HG02981 (cell line): ENCODE results near the gene THAP4.

Experiments used
- ATAC-seq: cut with Tn5 transposase; IDR thresholded peaks from one replicate; pipeline ENCODE4 v1.9.1; 2021; ENCODE audit warnings: mild to moderate bottlenecking, moderate library complexity; ENCODE audit not compliant: unreplicated experiment

Gene THAP4

DNA sequence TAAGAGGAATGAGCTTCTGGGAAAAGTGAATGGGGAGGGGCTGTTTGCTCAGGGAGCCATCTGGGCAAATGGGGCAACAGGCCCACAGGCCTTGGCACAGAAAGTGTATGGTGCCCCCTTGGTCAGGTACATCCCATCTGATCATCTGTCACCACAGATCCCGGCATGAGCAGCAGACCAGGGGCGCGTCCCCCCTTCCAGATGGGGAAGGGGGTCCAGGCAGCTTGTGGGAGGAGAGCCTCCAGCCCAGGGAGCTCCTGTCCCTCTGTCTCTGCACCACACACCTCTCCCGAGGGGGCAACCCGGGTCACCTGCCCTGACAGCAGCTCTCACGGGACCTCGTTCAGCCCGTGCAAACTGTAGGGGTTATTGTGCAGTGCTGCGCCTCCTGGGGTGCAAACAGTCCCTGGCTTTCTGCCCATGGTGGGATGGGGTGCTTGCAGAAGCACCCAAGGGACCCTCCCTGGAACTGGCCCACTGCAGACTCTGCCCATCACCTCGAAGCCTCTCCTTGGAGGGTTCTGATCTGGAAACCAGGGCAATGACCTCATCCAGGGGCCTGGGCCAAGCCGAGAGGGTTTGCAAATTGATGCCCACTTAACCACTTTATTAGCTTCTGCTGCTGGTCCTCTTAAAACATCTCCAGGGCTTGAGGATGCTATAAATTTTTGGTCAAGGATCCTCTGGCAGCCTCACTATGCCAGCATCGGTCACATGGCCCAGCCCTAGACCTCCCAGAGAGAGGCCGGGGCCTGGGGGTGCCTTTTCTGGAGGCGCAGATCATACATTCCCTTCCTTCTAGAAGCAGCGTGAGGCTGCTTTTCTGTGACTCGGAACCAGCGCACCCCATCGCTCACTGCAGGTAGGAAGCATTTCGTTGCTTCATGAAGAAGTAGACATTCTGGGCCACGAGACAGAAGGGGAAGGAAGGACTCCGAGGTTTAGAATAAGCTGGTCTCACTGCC is 86.1 kb downstream of the THAP4 start:
- no peak for ATAC-seq

DNA sequence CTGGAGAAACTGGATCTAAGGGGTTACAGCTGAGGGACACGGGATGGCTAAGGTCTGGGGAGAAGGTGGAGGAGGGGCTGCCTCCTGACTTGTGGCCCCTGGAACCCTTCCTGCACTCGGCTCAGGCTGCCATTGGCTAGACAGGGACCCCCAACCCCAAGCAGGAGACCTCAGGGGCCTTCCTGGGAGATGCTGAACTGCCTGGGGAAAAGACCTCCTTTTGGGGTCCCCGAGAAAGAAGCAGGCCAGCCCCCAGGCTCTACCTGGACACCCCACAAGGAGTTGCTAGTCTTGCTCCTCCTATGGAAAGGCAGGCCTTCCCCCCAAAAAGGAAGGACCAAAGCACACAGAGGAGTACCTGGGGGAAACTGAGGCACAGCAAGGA is 88.5 kb downstream of the THAP4 start:
- ATAC-seq: no peak

DNA sequence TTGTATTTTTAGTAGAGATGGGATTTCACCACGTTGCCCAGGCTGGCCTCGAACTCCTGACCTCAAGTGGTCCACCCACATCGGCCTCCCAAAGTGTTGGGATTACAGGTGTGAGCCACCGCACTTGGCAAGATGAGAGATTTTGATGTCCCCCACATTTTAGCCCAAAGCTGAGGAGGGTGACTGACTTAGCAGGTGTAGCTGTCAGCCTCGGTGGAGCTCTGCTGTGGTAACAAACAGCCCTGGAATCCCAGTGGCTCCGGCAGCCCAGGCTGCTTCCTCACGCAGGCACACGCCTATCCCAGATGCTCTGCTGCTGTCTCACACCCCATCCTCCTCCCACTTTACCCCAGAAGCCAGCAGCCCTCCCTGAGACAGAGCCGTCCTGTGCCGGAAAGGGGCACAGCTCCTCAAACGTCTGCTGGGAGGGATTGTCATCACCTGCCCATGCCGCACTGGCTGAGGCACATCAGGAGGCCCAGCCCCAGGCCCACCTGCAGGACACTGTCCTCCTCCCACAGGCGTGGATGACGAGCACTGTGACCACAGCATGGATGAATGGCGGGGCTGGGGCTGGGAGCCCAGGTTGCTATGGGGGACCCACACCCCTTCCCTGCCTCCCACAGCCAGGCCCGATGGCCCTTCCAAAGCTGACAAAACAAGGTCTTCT is 89.0 kb downstream of the THAP4 start:
- no peak for ATAC-seq

DNA sequence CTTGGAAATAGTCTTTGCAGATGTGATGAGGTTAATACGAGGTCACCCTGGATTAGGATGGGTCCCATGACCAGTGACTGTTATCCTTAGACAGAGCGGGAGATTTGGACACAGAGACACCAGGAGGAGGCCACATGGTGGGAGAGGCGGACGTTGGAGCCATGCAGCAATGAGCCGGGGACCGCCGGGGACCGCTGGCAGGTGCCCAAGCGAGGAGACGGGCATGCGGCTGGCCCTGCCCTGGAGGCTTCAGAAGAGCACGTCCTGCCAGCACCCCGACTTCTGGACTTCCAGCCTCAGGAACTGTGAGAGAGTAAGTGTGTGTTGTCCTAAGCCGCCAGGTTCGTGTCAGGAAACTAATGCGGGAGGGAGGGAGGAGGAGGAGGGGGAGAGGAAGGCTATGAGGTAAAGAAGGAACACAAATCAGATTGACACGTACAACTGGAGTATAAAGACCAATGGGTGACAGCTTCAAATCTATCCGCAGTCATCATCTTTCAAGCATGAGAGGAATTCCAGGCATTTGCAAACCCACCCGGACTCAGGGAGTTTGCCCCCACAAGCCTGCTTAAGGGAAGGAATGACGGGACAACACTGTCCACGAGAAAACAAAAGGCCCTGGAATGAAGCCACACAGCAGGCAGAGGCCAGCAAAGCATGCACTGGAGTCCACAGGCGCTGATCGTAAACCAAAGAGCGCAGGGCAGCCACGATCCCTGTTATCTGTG is 90.0 kb downstream of the THAP4 start:
- no peak for ATAC-seq

DNA sequence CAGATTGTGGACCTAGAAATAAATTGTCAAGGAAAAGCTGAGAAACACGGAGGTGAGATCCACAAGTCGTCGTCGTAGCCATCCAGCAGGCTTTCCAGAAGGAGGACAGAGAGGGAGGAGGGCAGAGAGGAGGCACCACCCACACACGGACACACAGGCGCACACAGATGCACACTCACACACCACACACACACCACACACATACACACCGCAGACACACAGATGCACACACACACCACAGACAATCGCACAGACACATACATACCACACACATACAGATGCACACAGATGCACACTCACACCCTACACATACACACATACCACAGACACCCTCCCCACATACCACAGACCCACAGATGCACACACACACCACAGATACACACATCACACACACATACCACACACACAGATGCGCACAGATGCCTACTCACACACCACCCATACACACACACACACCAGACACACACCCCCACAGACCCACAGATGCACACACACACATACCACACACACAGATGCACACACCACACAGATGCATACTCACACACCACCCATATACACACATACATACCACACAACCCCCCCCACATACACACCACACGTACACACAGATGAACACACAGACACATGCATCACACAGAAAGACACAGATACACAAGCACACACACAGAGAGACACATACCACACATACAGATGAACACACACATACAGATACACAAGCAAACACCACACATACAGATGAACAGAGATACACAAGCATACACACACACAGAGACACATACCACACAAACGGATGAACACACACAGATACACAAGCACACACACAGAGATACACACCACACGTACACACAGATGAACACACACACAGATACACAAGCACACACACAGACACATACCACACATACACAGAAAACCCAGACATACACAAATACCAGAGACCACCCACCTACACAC is 91.2 kb downstream of the THAP4 start:
- no peak for ATAC-seq

DNA sequence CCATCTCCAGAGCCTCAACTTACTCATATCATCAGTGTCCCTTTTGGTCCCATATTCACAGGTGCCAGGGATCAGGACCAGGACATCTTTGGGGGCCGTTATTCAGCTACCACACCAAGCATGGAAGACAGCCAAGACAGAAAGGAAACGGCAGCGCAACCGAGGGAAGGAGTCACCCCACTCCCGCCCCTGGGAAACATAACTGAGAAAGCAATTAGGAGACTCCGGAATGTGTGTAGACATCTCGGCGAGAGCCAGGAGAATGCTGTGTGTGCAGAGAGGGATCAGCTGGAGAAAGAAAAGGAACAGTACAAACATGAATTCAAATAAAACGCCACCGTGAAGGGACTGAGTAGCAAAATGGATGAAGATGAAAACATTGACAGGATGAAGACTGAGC is 91.9 kb downstream of the THAP4 start:
- no peak for ATAC-seq

DNA sequence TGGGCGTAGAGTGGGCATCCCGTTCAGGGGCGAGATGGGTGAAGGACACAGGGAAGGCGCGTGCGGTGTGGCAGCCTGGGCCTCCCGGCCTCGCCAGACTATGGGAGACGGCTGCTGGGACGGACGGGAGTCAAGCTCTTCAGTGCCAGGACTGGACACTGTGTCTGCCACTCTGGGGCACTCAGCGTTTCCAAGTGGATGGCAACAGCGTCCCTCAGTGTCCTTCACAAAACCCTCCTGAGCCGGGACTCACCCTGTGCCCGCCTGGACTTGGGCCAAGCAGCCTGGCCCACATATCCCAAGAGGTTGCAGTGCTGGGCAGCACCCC is 94.7 kb downstream of the THAP4 start:
- no peak for ATAC-seq

DNA sequence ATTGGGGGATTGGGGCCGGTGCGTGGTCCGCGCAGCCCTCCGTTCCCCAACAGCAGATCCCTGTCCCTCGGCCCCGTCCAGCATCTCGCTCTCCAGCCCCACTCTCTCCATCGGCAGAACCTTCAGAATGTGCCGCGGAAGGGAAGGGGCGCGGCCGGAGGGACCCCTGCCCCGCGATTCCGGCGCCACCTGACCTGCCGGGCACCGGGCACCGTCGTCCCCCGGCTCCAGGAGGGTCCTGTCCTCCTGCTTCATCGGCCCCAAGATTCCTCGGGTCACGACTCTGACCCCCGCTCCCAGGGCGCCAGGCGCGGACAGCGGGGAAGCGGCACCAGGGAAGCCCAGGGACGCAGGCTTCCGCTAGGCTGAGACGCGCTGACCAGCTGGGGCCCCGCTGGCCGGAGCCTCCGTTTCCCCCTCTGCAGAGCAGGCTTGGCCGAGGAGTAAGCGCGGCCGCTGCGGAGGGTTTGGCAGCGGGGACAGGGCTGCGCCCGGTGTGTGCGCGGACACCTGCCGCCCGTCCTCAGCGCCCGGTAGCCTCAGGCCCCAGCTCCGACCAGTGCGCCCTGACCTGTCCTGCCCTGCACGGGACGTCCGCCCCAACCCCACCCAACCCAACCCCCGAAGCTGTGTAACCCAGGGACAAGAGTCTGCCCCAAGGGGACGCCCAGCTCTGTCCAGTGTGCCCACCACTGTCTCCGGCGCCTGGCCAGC is 95.2 kb downstream of the THAP4 start:
- ATAC-seq: no peak

DNA sequence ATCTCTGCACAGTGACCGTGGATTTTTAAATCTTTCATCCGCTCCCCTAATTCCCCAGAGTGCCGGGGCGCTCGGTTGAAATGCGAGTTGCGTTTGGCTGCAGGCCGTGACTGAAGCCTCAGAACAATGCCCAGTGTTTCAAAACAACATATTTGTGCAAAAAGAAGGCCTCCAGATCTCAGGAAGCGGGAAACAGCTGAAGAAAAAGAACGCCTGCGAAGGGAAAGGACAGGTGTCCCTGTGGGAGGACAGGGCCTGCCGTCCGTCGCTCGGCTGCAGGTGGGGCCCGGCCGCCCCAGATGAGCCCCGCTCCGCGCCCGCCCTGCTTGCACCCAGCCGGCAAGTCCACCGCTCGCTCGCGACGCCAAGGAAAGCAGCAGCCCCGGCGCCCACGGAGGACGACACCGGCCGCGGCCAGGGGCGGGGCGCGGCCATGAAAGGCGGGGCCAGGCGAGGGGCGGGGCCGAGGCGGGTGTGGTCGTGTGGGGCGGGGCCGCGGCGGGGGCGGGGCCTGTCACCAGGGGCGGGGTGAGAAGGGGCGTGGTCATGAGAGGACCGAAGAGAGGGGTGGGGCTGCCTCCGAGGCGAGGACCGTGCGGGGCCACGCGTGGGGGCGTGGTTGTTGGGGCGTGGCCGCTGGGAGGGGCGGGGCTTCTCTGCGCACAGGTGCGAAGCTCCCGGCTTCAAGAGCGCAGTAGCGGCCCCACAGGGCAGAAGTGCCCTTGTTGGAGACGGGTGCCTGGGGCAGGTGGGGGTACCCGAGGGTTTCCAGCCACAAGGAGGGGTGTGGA is 96.0 kb downstream of the THAP4 start:
- ATAC-seq: no peak

DNA sequence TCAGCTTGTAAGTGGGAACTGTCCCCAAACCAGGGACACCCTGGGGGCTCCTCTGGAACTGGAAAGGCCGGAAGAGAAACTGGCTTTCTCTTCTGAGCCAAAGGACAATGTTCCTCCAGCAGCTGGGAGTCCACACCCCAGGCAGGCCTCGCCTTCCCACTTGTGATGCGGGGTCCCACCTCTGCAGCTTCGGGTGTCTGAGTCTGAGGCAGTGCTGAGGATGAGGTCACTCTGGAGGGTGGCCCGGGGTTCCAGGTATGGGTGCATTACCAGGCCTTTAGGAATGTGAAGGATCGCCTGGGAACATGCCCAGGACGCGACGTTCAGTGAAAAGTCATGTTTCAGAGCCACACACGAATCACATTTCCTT is 96.6 kb downstream of the THAP4 start:
- ATAC-seq: no peak

DNA sequence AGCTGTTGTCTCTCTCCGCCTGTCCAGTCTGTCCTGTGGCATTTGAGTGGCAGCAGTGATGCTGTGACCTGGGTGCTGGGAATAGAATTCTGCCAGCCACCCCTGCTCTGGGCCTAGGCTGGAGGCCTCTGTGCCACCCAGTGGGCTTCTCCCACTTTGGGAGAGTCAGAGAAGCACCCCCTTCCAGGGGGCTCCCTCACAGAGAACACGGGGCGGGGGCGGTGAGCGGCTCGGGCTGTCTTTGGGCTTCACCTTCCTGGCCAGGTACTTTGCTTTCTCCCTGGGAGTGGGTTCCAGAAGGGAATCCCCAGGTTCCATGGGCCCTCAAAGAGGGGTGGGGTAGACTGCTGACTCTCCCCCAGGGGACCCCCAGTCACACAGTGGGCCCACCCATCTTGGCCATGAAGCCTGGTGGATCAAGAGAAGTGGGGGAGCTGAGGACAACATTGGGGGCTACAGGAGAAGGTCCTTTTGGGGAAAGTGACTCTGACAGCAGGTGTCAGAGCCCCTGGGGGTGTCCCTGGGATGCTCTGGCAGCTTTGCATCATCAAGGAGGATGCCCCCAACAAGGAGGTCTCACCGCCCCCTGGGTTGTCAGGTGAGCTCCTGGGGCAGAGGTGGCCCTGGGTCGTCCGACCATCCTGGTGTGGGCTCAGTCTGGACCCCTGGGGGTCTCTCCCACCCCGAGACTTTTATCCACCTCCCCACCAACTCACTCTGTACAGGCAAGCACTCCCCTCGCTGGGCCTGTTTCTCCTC is 97.2 kb downstream of the THAP4 start:
- ATAC-seq: no peak

DNA sequence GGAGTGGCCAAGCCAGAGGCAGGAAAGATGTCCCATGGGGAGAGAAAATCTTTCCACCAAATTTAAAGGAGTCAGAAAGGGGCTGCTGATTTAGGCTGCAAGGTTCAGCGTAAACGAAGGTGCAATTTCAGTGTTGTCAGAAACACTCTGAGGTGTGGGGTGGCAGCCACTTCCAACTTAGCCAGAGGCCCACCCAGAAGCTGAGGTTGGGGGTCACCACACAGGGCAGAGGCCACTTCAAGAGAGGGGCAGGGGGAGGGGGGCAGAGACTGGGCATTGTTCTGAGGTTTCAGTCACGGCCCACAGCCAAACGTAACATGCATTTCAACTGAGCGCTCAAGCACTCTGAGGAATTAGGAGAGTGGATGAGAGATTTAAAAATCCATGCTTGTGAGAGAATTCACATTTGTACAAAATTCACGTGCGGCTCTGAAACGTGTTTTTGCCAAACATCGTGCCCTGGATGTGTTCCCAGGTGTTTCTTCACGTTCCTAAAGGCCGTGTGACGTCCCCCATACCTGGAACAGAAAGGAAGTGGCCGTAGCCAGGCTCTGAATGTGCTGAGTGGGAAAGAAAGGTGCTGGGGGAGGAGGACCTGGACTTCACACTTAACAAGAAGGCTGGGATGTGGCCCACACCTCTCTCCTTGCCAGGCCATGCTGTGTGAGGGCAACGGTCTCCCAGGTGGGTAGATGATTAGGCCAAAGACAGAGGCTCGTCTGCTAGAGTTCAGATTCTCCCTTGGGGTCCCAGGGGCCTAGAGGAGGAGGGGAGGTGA is 97.9 kb downstream of the THAP4 start:
- ATAC-seq: no peak

DNA sequence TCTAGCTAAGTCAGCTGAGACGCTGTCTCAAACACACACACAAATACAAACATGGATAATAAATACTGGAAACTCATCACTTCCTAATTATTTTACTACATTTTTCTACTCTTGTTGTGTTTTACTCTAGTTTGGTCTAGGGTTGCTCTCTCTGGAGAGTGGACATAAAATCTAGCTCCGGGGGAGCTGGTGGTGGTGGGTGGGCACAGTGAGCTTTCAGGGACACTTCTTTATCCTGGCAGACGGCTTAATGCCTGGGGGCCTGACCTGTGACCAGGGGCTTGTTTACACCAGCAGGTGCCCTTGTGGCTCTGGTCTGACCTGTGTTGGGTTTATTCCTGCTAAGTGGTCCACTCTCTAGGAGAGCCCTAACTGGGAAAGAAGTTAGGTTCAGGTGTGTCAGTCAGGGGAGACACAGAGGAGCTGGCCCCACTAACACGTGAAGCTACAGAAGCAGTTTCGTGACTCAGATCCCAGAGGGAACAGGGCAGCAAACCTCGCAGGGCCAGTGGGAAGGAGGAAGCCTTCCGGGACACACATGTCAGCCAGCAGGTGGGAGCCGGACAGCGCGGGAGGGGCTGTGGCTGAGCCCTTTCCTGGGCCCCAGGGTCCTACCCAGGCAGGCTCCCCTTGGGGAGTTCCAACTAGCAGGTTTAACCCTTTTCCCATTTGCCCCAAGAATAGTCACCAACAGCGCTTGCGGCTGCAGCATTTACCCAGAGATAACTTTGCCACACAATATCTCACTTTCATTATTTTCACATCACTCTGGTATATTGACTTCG is 100.9 kb downstream of the THAP4 start:
- no peak for ATAC-seq

DNA sequence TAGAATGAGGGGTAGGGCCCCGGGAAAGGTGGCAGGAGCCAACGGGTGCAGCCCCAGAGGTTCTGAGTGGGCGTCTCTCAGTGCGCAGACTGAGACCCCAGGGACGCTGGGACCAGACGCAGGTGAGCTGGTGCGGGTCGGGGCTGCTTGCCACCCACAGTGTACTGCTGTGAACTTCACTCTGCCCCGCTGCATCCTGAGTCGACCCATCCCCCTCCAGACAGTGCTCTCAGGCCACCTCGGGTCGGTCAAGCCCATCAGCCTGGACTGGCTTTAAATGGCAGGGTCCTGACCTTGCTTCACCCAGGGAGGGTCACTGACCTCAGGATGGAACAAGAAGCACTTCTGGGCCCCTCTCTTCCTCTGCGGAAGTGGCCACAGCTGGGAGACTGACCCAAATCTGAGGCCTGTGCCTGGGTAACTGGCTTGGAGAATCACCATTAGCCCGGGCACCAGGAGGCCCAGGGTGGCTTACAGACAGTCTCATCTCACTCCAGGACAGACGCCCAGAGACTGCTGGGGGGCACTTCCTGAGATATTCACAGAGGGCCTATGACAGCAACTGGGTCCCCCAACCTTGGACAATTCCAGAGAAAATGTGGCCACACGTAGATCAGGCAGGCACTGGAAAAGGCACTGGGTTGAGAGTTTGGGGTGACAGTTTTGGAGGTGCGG is 102.1 kb downstream of the THAP4 start:
- ATAC-seq: no peak
